UCSD-AML1 (cell line): ENCODE results near the gene ELAC1.
A peak's percentile ranks its signal among the peaks of the same experiment; 100 is the strongest.

ENCODE experiments used
- DNase-seq: peaks from one replicate; lab custom pipeline; 2025; ENCODE audit not compliant: unreplicated experiment; lab: John Stamatoyannopoulos, UW

The ELAC1 gene

DNA sequence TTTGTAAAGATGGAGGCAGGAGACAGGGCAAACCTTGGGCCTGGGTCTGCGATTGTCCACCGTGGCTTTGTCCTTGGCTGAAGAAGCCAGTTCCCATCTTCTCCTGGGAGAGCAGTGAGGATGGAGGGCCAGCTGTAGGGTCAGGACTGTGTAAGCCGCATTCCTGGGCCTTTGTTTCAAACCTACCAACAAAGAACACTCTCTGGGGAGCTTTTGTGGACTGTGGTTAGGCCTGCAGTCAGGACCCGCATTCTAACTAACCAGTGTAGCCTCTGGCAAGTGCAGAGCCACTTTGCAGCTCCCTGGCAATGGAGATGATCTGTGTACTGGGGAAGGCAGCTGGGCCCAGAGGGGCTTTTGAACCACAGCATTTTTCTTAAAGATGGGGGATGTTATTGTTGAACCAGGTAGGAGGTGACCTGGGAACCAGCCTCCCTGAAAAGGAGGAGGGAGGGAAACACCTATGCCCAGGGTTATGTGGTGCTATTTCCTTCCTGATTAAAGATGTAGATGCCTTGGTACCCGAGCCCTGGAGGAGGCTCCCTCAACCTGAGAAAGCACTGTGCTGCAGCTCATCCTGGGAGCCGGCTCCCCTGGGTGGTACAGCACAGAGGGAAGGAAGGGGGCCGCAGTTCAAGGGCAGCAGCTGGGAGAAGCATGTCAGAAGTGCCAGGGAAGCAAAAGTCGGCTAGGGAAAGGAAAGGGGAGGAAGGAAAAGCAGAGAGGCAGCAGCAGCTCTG is 49.5 kb downstream of the ELAC1 start:
- DNase-seq: no peak

DNA sequence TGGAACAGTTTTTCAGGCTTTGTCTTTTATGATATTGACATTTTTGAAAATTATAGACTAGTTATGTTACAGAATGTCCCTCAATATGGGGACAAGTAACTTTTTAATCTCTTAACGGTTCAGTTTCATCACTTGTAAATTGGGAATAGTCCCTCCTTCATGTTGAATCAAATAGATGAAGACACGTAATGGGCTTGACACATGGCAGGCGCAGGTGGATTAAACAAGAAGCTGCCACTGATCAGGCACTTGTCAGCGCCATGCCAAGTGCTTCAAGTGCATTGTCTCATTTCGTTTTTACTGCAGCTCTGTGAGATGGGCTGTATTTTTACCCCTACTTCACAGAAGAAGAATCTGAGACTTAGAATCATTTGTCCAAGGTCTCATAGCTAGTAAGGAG is 52.7 kb downstream of the ELAC1 start:
- DNase-seq: no peak

DNA sequence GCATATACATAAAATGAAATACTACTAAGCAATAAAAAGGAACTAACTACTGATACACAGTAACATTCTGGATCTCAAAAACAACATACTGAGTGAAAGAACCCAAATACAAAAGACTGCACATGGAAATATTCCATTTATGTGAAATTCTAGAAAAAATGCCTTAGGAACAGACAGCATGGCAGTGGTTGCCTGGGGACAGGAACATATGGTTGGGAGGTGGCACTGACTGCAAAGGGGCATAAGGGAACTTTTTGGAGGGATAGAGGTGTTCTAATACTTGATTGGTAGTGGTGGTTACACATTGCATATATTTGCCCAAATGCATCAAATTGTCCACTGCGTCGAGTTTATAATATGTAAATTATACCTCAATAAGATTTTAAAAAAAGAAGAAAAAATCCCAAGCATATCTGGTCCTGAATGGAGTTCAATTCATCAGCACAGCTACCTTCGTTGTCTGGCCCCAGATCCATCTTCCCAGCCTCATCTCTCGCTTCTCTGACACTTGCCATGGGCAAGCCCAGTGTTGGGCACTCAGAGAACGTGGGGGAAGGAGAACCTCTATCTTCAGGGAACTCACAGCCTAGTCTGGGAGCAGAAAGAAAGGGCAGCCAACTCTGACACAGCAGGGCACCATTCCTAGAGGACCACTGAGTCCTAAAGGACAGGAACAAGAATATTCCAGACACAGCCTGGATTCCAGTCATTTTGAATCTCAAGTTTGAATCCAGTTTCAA is 53.6 kb downstream of the ELAC1 start:
- no peak for DNase-seq

DNA sequence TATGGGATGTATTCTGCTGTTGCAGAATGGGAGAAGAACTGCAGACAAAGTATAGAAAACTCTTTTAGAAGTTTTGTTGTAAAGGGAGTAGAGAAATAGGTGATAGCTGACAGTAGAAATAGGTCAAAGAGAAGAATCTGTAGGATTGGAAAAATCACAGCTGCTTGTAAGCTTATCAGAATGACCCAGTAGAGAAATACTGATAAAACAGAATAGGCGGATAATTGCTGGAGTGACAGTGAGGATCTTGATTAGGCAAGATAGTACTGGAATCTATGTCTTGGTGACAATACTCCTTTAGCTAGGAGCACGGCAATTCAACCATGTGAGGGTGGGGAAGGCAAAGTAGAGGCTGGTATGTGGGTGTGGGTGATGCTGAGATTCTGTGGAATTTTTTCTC is 57.7 kb downstream of the ELAC1 start:
- no peak for DNase-seq

DNA sequence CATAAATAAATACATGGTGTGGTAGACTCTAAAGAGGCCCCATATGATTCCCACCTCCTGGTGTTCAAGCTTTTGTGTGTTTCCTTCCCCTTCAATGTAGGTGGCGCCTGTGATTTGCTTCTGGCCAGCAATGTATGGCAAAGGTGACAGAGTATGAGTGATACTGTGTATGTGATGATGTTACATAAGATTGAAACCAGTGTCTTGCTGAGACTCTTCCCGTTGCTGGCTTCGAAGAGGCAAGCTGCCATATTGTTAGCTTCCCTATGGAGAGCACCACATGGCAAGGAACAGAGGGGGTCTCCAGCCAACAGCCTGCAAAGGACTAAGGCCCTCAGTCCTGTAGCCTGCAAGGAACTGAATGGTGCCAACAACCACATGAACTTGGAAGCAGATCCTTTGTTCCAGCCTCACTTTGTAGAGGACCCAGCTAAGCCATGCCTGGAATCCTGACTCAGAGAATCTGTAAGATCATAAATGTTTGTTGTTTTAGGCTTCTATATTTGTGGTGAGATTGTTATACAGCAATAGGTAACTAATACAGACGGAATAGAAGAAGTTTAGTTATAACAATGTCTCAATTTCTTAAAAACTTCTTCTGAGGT is 60.5 kb downstream of the ELAC1 start:
- peak; percentile 20 for DNase-seq

DNA sequence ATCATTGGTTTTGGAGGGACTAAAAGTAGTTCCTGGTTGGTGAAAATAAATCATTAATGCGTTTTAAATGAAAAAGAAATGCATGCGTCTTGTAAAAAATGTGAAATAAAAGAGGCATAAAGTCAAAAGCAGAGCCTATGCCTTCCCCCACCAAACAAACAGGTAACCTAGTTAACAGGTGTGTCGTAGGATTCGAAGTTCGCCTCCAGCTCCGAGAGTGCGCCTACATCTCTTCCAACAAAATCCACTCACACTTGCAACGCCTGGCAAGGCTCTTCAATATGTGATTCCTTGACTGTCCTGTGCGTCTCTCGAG is 61.5 kb downstream of the ELAC1 start:
- no peak for DNase-seq

DNA sequence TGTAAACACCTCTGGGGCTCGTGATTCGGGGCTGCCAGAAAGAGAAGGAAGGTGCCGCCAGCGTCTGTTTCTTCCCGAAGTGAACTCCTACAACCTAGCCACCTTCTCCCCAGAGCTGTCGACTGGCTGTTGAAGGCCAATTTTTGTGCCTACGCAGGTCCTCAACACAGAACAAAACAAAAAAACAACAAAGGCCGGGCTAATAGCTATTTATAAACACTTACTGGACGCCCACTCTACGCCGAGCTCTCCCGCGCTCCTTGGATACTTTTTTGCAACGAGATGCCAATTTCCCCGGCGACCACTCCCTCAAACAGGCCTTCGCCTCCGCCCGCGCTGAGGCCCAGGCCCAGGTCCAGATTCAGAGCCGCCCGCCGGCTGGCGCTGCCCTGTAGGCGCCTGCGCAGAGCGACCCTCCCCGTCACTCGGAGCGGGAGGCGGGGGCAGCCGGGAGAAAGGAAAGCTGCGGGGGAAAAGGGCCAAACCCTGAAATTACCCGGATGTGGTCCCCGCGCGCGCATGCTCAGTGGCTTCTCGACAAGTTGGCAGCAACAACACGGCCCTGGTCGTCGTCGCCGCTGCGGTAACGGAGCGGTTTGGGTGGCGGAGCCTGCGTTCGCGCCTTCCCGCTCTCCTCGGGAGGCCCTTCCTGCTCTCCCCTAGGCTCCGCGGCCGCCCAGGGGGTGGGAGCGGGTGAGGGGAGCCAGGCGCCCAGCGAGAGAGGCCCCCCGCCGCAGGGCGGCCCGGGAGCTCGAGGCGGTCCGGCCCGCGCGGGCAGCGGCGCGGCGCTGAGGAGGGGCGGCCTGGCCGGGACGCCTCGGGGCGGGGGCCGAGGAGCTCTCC is 62.1 kb downstream of the ELAC1 start, which contains the start of gene SMAD4:
Gene SMAD4 (plus strand): TSS at position 520 of the 843 bp plus-strand sequence. CDS start 16,834 bp downstream, outside the sequence.
- DNase-seq: peak; percentile 96

DNA sequence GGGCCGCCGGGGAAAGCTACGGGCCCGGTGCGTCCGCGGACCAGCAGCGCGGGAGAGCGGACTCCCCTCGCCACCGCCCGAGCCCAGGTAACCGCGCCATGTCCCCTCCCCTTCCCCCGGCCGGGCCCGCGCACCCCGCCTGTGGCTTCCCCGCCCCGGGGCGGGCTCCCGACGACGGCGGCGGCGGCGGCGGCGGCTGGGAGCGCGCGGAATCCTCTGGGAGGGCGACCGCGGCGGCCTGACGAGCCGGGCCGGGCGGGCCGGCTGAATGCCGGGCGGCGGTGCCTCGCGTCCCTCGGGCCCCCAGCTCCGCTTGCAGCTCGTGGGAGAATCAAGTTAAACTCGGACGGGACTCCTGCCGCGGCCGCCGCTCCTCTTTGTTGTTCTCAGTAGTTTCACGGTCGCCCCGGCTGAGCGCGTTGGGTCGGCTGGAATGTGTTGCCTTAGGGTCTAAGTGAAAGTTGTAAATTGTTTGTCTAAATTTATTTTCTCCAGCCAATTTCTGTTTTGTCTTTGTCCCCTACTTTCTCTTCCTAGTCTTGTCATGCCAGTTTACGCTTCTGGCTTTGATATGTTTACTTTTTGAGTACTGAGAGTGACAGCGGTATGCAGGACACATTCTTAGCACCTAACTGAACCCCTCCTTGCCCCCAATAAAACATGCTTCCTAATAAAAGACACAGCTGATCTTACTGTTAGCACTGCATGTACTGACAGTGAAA is 62.9 kb downstream of the ELAC1 start:
- DNase-seq: peak; percentile 71

DNA sequence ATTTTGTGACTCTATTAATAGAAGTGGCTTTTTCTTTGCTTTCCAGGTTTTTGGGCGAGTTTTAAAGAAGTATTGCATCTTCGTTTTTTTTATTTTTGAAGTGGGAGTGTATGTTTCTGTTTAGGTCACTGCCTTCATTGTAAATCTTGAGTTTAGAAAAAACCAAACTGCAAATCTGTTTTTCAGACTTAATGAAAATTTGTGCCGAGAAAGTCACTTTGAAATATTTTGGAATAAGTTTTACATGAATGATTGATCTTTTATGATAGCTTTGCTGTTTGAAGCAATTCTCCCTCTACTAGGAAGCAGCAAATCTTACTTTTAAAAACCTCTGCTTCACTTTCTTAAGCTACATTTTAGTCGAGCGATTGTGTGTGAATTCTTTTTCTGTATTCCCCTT is 64.4 kb downstream of the ELAC1 start:
- DNase-seq: no peak

DNA sequence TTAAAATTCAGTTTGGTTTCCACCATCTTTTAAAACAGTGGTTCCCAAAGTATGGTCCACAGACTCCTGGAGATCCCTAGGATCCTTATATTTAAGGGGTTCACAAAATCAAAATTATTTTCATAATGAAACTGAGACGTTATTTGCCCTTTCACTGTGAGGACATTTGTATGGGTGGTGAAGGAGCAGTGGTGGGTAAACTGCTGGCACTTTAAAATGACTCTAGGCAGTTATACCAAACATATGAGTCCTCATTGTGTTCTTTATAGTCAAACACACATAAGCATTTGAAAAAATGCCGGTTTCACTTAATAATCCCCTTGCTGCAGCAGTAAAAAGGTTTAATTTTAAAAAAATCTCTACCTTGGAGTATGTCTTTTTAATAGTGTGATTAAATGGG is 69.4 kb downstream of the ELAC1 start:
- DNase-seq: no peak
